Measurements from ENCODE around the gene TUBG2. TPM values are rescaled to one million over a fixed set of nuclear protein-coding genes. Genes with fewer than 3 reads are reported as not detected.

The TUBG2 gene
- total RNA-seq, 2 experiments from 2014 or later, result 9.0 to 9.7 TPM

DNA sequence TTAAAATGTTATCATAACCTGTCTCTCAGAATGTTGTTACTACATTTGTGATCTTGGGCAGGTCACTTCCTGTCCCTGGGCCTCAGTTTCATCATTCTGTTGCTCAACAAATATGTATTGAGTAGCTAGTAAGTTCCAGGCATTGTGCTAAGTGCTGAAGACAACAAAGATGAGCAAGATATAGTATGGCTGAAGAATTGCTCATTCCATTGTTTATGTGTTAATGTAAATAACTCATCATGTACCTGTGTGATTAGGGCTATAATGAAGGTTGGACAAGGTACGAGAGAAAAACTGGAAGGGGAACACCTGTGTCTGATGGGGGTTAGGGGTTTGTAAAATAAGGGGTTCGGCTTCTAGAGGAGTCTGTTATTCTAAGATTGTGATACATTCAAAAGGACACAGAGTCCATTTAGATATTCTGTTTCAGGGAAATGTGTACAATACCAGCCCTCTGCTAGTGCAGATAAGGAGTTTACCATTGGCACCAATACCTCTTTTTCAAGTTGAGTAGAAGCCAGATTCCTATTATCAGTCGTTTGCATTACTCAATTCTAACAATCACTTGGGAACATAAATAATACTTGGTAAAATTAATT lies 29.6 kb upstream of the TUBG2 start:
- Mint-ChIP-seq H3K9me3 (no peaks in the 10 kb centered on the region), H3K27ac (no peak overlapping the region)
- no peak for ATAC-seq (ENCODE audit: poor library complexity)

DNA sequence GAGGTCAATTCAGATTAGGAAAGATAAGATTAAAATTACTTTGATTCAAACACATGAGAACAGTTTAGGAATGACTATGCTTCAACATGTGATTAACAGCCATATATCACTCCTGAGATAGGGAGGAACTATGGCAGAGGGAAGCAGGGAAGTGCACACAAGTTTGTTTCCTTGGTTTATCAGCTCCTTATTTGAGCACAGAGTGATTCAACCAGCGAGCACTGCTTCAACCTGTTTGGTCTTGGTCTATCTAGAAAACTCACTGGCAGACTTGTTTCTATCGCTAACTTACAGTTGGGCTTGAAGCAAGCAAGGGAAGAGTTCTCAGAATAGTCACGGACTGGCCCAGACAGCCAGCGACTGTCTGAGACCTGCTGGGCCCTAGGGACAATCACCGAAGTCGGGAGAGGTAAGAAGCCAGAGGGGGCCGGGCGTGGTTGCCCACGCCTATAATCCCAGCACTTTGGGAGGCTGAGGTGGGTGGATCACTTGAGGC lies 26.1 kb upstream of the TUBG2 start:
- TF ChIP-seq, protein P1, sequence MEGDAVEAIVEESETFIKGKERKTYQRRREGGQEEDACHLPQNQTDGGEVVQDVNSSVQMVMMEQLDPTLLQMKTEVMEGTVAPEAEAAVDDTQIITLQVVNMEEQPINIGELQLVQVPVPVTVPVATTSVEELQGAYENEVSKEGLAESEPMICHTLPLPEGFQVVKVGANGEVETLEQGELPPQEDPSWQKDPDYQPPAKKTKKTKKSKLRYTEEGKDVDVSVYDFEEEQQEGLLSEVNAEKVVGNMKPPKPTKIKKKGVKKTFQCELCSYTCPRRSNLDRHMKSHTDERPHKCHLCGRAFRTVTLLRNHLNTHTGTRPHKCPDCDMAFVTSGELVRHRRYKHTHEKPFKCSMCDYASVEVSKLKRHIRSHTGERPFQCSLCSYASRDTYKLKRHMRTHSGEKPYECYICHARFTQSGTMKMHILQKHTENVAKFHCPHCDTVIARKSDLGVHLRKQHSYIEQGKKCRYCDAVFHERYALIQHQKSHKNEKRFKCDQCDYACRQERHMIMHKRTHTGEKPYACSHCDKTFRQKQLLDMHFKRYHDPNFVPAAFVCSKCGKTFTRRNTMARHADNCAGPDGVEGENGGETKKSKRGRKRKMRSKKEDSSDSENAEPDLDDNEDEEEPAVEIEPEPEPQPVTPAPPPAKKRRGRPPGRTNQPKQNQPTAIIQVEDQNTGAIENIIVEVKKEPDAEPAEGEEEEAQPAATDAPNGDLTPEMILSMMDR (IDR thresholded peaks at IDR 0.05), result no peak
- no peaks in the 10 kb centered on the region for H3K9me3 Mint-ChIP-seq
- Histone ChIP-seq H3K36me3 (ENCODE audit: insufficient read depth, low read length) (no peaks in the 10 kb centered on the region), H3K4me3 (ENCODE audit: low read length) (no peak overlapping the region), H3K27me3 (ENCODE audit: control insufficient read depth in 1 of 2, insufficient read depth in 2 of 2, low read length in 2 of 2) (no peaks in the 10 kb centered on the region), H3K27ac (ENCODE audit: low read depth in 1 of 2, low read length in 2 of 2) (no peak overlapping the region), H3K9me3 (ENCODE audit: control insufficient read depth in 1 of 2, insufficient read depth in 1 of 2, low read length in 2 of 2) (no peaks in the 10 kb centered on the region), H3K4me1 (ENCODE audit: insufficient read depth, low read length) (no peaks in the 10 kb centered on the region)
- no peak overlapping the region for H3K4me3 Mint-ChIP-seq
- DNase-seq, result no peak
- H3K4me1 Mint-ChIP-seq (ENCODE audit: low read depth), result no peaks in the 10 kb centered on the region
- no peak overlapping the region for H3K27ac Mint-ChIP-seq
- no peaks in the 10 kb centered on the region for H3K27me3 Mint-ChIP-seq
- ATAC-seq (ENCODE audit: poor library complexity), result no peak
- H3K36me3 Mint-ChIP-seq (ENCODE audit: low read depth), result no peaks in the 10 kb centered on the region
- intact Hi-C loops (cut with DNase I, micrococcal nuclease), result no loop called here
- ChIA-PET POLR2A (interaction anchor here (0.6 kb wide), 1 partner anchor 145 kb away, joined by 3 read pairs; no protein-coding TSS in a partner anchor), CTCF (no interaction called here)

More for the DNA sequence above, 29.6 kb upstream of the TUBG2 start:
- TF ChIP-seq, protein P1 (IDR thresholded peaks at IDR 0.05), result no peak
- ChIA-PET CTCF (no interaction called here), POLR2A (no interaction called here)
- Mint-ChIP-seq H3K36me3 (ENCODE audit: low read depth) (no peaks in the 10 kb centered on the region), H3K27me3 (no peaks in the 10 kb centered on the region), H3K4me3 (no peak overlapping the region), H3K4me1 (ENCODE audit: low read depth) (no peaks in the 10 kb centered on the region)
- no peak overlapping the region for H3K4me3 ChIP-seq (ENCODE audit: low read length)
- no peak for DNase-seq
- no peaks in the 10 kb centered on the region for H3K9me3 ChIP-seq (ENCODE audit: control insufficient read depth in 1 of 2, insufficient read depth in 1 of 2, low read length in 2 of 2)
- H3K27me3 ChIP-seq (ENCODE audit: control insufficient read depth in 1 of 2, insufficient read depth in 2 of 2, low read length in 2 of 2), result no peaks in the 10 kb centered on the region
- H3K27ac ChIP-seq (ENCODE audit: low read depth in 1 of 2, low read length in 2 of 2), result no peak overlapping the region
- no peaks in the 10 kb centered on the region for H3K4me1 ChIP-seq (ENCODE audit: insufficient read depth, low read length)
- no peaks in the 10 kb centered on the region for H3K36me3 ChIP-seq (ENCODE audit: insufficient read depth, low read length)
- intact Hi-C loops (cut with DNase I, micrococcal nuclease), result no loop called here

DNA sequence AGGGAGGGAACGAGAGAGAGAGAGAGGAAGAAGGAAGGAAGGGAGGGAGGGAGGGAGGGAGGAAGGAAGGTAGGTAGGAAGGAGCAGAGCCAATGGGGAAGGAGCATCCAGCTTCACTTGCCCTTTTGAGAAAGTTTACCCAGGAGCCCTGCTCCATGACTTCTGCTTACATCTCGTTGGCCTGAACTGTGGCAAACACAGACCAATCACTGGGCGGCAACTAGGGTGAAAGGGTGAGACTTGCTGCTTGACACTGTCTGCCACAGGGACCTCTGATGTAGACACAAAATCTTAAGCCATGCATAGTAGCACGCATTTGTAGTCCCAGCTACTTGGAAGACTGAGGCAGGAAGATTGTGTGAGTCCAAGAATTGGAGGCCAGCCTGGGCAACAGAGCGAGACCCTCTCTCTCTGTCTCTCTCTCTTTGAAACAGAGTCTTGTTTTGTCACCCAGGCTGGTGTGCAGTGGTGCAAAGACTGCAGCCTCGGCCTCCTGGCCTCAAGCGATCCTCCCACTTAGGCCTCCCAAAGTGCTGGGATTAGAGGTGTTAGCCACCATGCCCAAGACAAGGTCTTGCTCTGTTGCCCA lies 19.5 kb upstream of the TUBG2 start:
- TF ChIP-seq, protein P1 (IDR thresholded peaks at IDR 0.05), result no peak
- Mint-ChIP-seq H3K4me1 (ENCODE audit: low read depth) (no peaks in the 10 kb centered on the region), H3K4me3 (no peak overlapping the region), H3K36me3 (ENCODE audit: low read depth) (no peaks in the 10 kb centered on the region), H3K27ac (no peak overlapping the region), H3K27me3 (peaks cover 14% of the 10 kb centered on the region), H3K9me3 (no peaks in the 10 kb centered on the region)
- Histone ChIP-seq H3K27ac (ENCODE audit: low read depth in 1 of 2, low read length in 2 of 2) (no peak overlapping the region), H3K9me3 (ENCODE audit: control insufficient read depth in 1 of 2, insufficient read depth in 1 of 2, low read length in 2 of 2) (no peaks in the 10 kb centered on the region), H3K4me3 (ENCODE audit: low read length) (no peak overlapping the region), H3K4me1 (ENCODE audit: insufficient read depth, low read length) (no peaks in the 10 kb centered on the region), H3K27me3 (ENCODE audit: control insufficient read depth in 1 of 2, insufficient read depth in 2 of 2, low read length in 2 of 2) (no peaks in the 10 kb centered on the region), H3K36me3 (ENCODE audit: insufficient read depth, low read length) (no peaks in the 10 kb centered on the region)
- ChIA-PET CTCF (interaction anchor here (0.5 kb wide), 1 partner anchor 41 kb away, joined by 3 read pairs; no protein-coding TSS in a partner anchor), POLR2A (no interaction called here)
- DNase-seq (no peak), ATAC-seq (ENCODE audit: poor library complexity) (no peak)
- intact Hi-C loops (cut with DNase I, micrococcal nuclease), result no loop called here
